Ramos (cell line): ENCODE measurements around the gene XRCC5.

Experiments
- in situ Hi-C: fragments of 300-500 bp; cut with MboI; formaldehyde crosslinking; loops from one replicate; pipeline ENCODE4 v1.14.3; 2022; ENCODE audit warnings: low sequenced_read_pairs; ENCODE audit not compliant: unreplicated experiment

The XRCC5 gene

GRCh38 chr2:216216951-216217903, 108.1 kb downstream of the XRCC5 start:
- in situ Hi-C loops = loop anchor here (25.0 kb wide), 1 partner anchor 445 kb away; no protein-coding TSS in a partner anchor

GRCh38 chr2:216217904-216218260, 108.7 kb downstream of the XRCC5 start:
- in situ Hi-C loops = loop anchor here (25.0 kb wide), 1 partner anchor 444 kb away; no protein-coding TSS in a partner anchor

- in situ Hi-C loops = loop anchor here (25.0 kb wide), 1 partner anchor 442 kb away; no protein-coding TSS in a partner anchor
Observed at GRCh38 chr2:216219861-216220260, 110.7 kb downstream of the XRCC5 start.

- in situ Hi-C loops = loop anchor here (25.0 kb wide), 1 partner anchor 441 kb away; no protein-coding TSS in a partner anchor
Observed at GRCh38 chr2:216220976-216221375, 111.8 kb downstream of the XRCC5 start.

- in situ Hi-C loops = loop anchor here (25.0 kb wide), 1 partner anchor 440 kb away; no protein-coding TSS in a partner anchor
Observed at GRCh38 chr2:216221811-216222210, 112.7 kb downstream of the XRCC5 start.

- in situ Hi-C loops = loop anchor here (25.0 kb wide), 1 partner anchor 440 kb away; no protein-coding TSS in a partner anchor
Observed at GRCh38 chr2:216222650-216223352, 113.7 kb downstream of the XRCC5 start.

GRCh38 chr2:216224388-216224787, 115.2 kb downstream of the XRCC5 start:
- in situ Hi-C loops = loop anchor here (25.0 kb wide), 1 partner anchor 438 kb away; no protein-coding TSS in a partner anchor

GRCh38 chr2:216229277-216229914, 120.2 kb downstream of the XRCC5 start:
- in situ Hi-C loops = no loop called here

GRCh38 chr2:216231867-216232266, 122.7 kb downstream of the XRCC5 start:
- in situ Hi-C loops = no loop called here

- in situ Hi-C loops = no loop called here
Observed at GRCh38 chr2:216232721-216233120, 123.6 kb downstream of the XRCC5 start.

- in situ Hi-C loops = no loop called here
Observed at GRCh38 chr2:216233281-216233995, 124.3 kb downstream of the XRCC5 start.

- in situ Hi-C loops = no loop called here
Observed at GRCh38 chr2:216234106-216234505, 125.0 kb downstream of the XRCC5 start.

GRCh38 chr2:216235462-216235861, 126.3 kb downstream of the XRCC5 start:
- in situ Hi-C loops = no loop called here

- in situ Hi-C loops = no loop called here
Observed at GRCh38 chr2:216235896-216236295, 126.7 kb downstream of the XRCC5 start.

- in situ Hi-C loops = no loop called here
Observed at GRCh38 chr2:216236486-216236885, 127.3 kb downstream of the XRCC5 start.

- in situ Hi-C loops = no loop called here
Observed at GRCh38 chr2:216242365-216242764, 133.2 kb downstream of the XRCC5 start.

- in situ Hi-C loops = no loop called here
Observed at GRCh38 chr2:216243026-216243425, 133.9 kb downstream of the XRCC5 start.

GRCh38 chr2:216245391-216245975, 136.3 kb downstream of the XRCC5 start:
- in situ Hi-C loops = no loop called here

- in situ Hi-C loops = no loop called here
Observed at GRCh38 chr2:216246766-216247165, 137.6 kb downstream of the XRCC5 start.
